ENCODE measurements around the gene KLLN. TPM values are rescaled to one million over a fixed set of nuclear protein-coding genes. Genes with fewer than 3 reads are reported as not detected.

KLLN gene
- total and polyA plus RNA-seq, 2 of the 13 experiments (the other 11 are each of a cell fraction or from before 2014, with no cell fraction given) = 0.08 to 0.44 TPM

DNA sequence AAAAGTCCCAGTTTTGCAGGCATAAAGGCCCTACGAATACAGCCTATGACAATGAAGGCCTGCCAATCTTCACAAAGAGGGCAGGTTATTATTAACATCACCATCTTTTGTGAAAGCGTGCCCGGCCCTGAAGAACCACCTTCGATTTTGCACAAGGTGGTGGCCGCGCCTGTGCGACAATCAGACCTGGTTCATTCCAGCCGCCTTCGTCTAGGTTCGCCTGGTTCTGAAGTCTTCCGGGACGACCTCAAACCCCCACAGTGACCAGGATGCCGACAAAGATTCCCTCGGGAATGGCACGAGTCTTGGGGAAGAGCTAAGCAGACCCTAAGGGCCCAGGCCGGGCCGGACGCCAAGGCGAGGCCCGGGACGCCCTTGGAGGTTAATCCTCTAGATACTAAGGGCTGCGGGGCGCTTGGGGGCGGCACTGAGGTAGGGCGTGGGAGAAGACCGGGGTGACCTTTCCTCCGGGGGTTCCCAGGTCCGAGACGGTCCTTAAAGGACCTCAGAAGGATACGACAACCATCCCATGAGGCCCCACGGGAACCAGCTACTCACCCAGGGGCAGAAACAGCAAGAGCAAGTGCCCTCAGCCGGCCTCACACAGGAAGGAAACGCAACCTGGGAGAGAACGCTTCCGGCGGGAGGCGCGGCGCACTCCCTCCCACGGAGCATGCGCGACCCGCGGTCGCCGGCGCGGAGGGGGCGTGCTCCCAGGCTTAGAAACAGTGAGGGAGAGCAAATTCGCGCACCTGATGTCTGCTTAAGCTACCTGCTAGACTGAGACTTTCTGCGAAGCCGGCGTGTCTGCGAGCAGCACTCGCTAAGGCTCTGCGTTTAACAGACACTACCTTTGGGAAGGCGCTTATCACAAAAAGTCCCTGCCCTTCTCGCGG is 45.5 kb downstream of the KLLN start, which contains the start of gene ATAD1 (continued):
- 0 out of 2 replicates have a peak, but pooled peaks have one; percentile 21 for TF ChIP-seq ZNF124 (CRISPR knock-in tag; IDR thresholded peaks at IDR 0.05)
- no peak for TF ChIP-seq EHMT2 (IDR thresholded peaks at IDR 0.05; ENCODE audit: borderline replicate concordance, low read depth, low read length)
- TF ChIP-seq ZNF777 (CRISPR knock-in tag; IDR thresholded peaks at IDR 0.05) = no peak
- TF ChIP-seq, protein P1, sequence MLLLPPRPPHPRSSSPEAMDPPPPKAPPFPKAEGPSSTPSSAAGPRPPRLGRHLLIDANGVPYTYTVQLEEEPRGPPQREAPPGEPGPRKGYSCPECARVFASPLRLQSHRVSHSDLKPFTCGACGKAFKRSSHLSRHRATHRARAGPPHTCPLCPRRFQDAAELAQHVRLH (CRISPR knock-in tag; IDR thresholded peaks at IDR 0.05; ENCODE audit: borderline replicate concordance, low read depth) = no peak
- TF ChIP-seq, protein P2, sequence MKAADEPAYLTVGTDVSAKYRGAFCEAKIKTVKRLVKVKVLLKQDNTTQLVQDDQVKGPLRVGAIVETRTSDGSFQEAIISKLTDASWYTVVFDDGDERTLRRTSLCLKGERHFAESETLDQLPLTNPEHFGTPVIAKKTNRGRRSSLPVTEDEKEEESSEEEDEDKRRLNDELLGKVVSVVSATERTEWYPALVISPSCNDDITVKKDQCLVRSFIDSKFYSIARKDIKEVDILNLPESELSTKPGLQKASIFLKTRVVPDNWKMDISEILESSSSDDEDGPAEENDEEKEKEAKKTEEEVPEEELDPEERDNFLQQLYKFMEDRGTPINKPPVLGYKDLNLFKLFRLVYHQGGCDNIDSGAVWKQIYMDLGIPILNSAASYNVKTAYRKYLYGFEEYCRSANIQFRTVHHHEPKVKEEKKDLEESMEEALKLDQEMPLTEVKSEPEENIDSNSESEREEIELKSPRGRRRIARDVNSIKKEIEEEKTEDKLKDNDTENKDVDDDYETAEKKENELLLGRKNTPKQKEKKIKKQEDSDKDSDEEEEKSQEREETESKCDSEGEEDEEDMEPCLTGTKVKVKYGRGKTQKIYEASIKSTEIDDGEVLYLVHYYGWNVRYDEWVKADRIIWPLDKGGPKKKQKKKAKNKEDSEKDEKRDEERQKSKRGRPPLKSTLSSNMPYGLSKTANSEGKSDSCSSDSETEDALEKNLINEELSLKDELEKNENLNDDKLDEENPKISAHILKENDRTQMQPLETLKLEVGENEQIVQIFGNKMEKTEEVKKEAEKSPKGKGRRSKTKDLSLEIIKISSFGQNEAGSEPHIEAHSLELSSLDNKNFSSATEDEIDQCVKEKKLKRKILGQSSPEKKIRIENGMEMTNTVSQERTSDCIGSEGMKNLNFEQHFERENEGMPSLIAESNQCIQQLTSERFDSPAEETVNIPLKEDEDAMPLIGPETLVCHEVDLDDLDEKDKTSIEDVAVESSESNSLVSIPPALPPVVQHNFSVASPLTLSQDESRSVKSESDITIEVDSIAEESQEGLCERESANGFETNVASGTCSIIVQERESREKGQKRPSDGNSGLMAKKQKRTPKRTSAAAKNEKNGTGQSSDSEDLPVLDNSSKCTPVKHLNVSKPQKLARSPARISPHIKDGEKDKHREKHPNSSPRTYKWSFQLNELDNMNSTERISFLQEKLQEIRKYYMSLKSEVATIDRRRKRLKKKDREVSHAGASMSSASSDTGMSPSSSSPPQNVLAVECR (CRISPR knock-in tag; IDR thresholded peaks at IDR 0.05; ENCODE audit: borderline replicate concordance) = peak; percentile 90; the same call in 1 of the 2 replicates
- TF ChIP-seq IKZF1 (IDR thresholded peaks at IDR 0.05) = no peak
- TF ChIP-seq DR1 (CRISPR knock-in tag; IDR thresholded peaks at IDR 0.05) = 0 out of 2 replicates have a peak, but pooled peaks have one; percentile 62
- TF ChIP-seq, protein P3, sequence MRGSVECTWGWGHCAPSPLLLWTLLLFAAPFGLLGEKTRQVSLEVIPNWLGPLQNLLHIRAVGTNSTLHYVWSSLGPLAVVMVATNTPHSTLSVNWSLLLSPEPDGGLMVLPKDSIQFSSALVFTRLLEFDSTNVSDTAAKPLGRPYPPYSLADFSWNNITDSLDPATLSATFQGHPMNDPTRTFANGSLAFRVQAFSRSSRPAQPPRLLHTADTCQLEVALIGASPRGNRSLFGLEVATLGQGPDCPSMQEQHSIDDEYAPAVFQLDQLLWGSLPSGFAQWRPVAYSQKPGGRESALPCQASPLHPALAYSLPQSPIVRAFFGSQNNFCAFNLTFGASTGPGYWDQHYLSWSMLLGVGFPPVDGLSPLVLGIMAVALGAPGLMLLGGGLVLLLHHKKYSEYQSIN (CRISPR knock-in tag; IDR thresholded peaks at IDR 0.05; ENCODE audit: borderline replicate concordance) = no peak
- no peak; the same call in 1 of the 2 replicates for TF ChIP-seq ZBTB3 (CRISPR knock-in tag; IDR thresholded peaks at IDR 0.05; ENCODE audit: borderline replicate concordance, low read depth)
- 0 out of 2 replicates have a peak, but pooled peaks have one; percentile 12 for TF ChIP-seq MIER2 (CRISPR knock-in tag; IDR thresholded peaks at IDR 0.05)
- peak; percentile 79; the same call in 1 of the 2 replicates for TF ChIP-seq ZNF563 (CRISPR knock-in tag; IDR thresholded peaks at IDR 0.05)
- TF ChIP-seq KAT8 (CRISPR knock-in tag; IDR thresholded peaks at IDR 0.05) = peak; percentile 91
- TF ChIP-seq, protein P4, sequence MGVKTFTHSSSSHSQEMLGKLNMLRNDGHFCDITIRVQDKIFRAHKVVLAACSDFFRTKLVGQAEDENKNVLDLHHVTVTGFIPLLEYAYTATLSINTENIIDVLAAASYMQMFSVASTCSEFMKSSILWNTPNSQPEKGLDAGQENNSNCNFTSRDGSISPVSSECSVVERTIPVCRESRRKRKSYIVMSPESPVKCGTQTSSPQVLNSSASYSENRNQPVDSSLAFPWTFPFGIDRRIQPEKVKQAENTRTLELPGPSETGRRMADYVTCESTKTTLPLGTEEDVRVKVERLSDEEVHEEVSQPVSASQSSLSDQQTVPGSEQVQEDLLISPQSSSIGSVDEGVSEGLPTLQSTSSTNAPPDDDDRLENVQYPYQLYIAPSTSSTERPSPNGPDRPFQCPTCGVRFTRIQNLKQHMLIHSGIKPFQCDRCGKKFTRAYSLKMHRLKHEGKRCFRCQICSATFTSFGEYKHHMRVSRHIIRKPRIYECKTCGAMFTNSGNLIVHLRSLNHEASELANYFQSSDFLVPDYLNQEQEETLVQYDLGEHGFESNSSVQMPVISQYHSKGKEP (CRISPR knock-in tag; IDR thresholded peaks at IDR 0.05) = no peak; the same call in 1 of the 2 replicates
- TF ChIP-seq JUND (CRISPR knock-in tag; IDR thresholded peaks at IDR 0.05) = peak; percentile 52; the same call in 1 of the 2 replicates
- TF ChIP-seq, protein P5, sequence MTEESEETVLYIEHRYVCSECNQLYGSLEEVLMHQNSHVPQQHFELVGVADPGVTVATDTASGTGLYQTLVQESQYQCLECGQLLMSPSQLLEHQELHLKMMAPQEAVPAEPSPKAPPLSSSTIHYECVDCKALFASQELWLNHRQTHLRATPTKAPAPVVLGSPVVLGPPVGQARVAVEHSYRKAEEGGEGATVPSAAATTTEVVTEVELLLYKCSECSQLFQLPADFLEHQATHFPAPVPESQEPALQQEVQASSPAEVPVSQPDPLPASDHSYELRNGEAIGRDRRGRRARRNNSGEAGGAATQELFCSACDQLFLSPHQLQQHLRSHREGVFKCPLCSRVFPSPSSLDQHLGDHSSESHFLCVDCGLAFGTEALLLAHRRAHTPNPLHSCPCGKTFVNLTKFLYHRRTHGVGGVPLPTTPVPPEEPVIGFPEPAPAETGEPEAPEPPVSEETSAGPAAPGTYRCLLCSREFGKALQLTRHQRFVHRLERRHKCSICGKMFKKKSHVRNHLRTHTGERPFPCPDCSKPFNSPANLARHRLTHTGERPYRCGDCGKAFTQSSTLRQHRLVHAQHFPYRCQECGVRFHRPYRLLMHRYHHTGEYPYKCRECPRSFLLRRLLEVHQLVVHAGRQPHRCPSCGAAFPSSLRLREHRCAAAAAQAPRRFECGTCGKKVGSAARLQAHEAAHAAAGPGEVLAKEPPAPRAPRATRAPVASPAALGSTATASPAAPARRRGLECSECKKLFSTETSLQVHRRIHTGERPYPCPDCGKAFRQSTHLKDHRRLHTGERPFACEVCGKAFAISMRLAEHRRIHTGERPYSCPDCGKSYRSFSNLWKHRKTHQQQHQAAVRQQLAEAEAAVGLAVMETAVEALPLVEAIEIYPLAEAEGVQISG (CRISPR knock-in tag; IDR thresholded peaks at IDR 0.05) = peak; percentile 83
- no peak for TF ChIP-seq HMGA1 (CRISPR knock-in tag; conservative IDR thresholded peaks at IDR 0.05)
- no peak for TF ChIP-seq JARID2 (CRISPR knock-in tag; IDR thresholded peaks at IDR 0.05; ENCODE audit: insufficient replicate concordance)

Measured in HepG2 (cell line).